ENCODE results near the gene CDH18.
"Not testable (repeated sequence)": the region's sequence is repeated elsewhere in the genome, so short reads cannot be mapped to it uniquely, and the experiment has no call there.

Gene CDH18

GRCh38 chr5:19859020-19859419, 129.0 kb downstream of the CDH18 start:
- DNase-seq (ENCODE audit: low spot score): no peak

- DNase-seq (ENCODE audit: low spot score): no peak
Observed at GRCh38 chr5:19855931-19856330, 132.1 kb downstream of the CDH18 start.

GRCh38 chr5:19855453-19855852, 132.5 kb downstream of the CDH18 start:
- no peak for DNase-seq (ENCODE audit: low spot score)

GRCh38 chr5:19855031-19855430, 133.0 kb downstream of the CDH18 start:
- DNase-seq (ENCODE audit: low spot score): no peak

- DNase-seq (ENCODE audit: low spot score): no peak
Observed at GRCh38 chr5:19853616-19854240, 134.3 kb downstream of the CDH18 start.

GRCh38 chr5:19837536-19838174, 150.3 kb downstream of the CDH18 start:
- DNase-seq (ENCODE audit: low spot score): no peak

- no peak for DNase-seq (ENCODE audit: low spot score)
Observed at GRCh38 chr5:19835442-19835841, 152.6 kb downstream of the CDH18 start.

- not testable (repeated sequence) for DNase-seq (ENCODE audit: low spot score)
Observed at GRCh38 chr5:19812720-19813119, 175.3 kb downstream of the CDH18 start.

- DNase-seq (ENCODE audit: low spot score): no peak
Observed at GRCh38 chr5:19806756-19807155, 181.2 kb downstream of the CDH18 start.

GRCh38 chr5:19802686-19803085, 185.3 kb downstream of the CDH18 start:
- no peak for DNase-seq (ENCODE audit: low spot score)

- DNase-seq (ENCODE audit: low spot score): no peak
Observed at GRCh38 chr5:19795218-19795617, 192.8 kb downstream of the CDH18 start.

GRCh38 chr5:19790829-19791466, 197.1 kb downstream of the CDH18 start:
- DNase-seq (ENCODE audit: low spot score): no peak

GRCh38 chr5:19782566-19782965, 205.4 kb downstream of the CDH18 start:
- DNase-seq (ENCODE audit: low spot score): no peak

GRCh38 chr5:19777363-19777762, 210.6 kb downstream of the CDH18 start:
- no peak for DNase-seq (ENCODE audit: low spot score)

GRCh38 chr5:19776886-19777285, 211.1 kb downstream of the CDH18 start:
- not testable (repeated sequence) for DNase-seq (ENCODE audit: low spot score)

GRCh38 chr5:19771174-19771835, 216.7 kb downstream of the CDH18 start:
- no peak for DNase-seq (ENCODE audit: low spot score)

GRCh38 chr5:19770396-19770795, 217.6 kb downstream of the CDH18 start:
- DNase-seq (ENCODE audit: low spot score): no peak

- no peak for DNase-seq (ENCODE audit: low spot score)
Observed at GRCh38 chr5:19767987-19768386, 220.0 kb downstream of the CDH18 start.

- DNase-seq (ENCODE audit: low spot score): no peak
Observed at GRCh38 chr5:19753579-19753978, 234.4 kb downstream of the CDH18 start.

- no peak for DNase-seq (ENCODE audit: low spot score)
Observed at GRCh38 chr5:19751326-19751725, 236.7 kb downstream of the CDH18 start.

GRCh38 chr5:19745247-19745646, 242.8 kb downstream of the CDH18 start:
- DNase-seq (ENCODE audit: low spot score): no peak

GRCh38 chr5:19739671-19740070, 248.3 kb downstream of the CDH18 start:
- DNase-seq (ENCODE audit: low spot score): no peak

- no peak for DNase-seq (ENCODE audit: low spot score)
Observed at GRCh38 chr5:19734776-19735175, 253.2 kb downstream of the CDH18 start.
